HG02885 (cell line): ENCODE results near the gene SYT15B.
A peak's percentile ranks its signal among the peaks of the same experiment; 100 is the strongest.
"Not testable (repeated sequence)": the region's sequence is repeated elsewhere in the genome, so short reads cannot be mapped to it uniquely, and the experiment has no call there.

Source experiments
- ATAC-seq: cut with Tn5 transposase; IDR thresholded peaks from one replicate; pipeline ENCODE4 v1.9.1; 2021; ENCODE audit warnings: mild to moderate bottlenecking; ENCODE audit not compliant: unreplicated experiment, poor library complexity

The SYT15B gene

DNA sequence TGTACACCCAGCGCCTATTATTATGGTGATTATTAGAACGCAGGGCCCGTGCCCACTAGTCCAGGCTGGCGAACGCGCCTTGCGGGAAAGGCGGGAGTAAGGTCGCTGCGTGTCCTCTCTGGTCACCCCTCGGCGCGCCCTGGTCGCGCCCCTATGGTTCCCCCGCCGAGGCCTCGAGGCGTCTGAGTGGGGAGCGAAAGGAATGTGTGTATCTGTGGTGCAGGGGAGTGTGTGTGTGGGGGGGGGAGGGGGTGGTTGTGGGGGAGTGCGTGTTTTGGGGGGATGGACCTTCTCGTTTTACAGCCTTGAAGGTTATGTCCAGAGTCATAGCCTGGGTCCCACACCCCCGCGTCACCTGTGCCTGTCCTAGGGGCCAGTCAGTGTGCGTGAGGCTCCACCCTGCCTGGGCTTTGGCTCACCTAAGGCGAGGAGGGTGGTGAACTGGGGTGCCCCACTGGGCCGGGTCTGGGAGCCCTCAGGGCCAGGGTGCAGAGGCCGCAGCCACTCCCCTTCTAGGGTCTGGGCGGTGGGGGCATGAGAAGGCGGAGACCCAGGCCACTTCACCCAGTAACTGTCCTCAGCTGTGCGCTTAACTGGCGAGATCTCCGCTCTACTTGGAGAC, at the start of gene SYT15B:
Gene SYT15B, minus strand, starts transcription at position 39 of the 622 bp plus-strand sequence. CDS start 952 bp downstream, outside the sequence.
- ATAC-seq, result not testable (repeated sequence)

DNA sequence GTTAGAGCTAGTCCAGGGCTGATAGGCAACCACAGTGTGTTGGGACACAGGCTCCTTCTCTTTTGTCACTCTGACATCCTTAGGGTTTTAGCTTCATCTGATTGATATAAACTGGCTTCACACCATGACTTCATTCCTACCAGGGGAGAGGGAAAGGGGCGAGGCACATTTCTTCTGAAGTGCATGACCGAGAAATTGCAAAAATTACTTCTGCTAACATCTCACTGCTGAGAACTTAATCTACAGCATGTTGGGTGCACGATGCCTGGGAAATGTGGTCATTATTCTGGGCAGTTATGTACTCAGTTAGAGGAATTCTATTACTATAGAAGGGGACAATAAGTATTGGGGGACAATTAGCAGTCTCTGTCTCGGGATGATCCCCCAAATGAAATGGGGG, 16.2 kb upstream of the SYT15B start:
- not testable (repeated sequence) for ATAC-seq

DNA sequence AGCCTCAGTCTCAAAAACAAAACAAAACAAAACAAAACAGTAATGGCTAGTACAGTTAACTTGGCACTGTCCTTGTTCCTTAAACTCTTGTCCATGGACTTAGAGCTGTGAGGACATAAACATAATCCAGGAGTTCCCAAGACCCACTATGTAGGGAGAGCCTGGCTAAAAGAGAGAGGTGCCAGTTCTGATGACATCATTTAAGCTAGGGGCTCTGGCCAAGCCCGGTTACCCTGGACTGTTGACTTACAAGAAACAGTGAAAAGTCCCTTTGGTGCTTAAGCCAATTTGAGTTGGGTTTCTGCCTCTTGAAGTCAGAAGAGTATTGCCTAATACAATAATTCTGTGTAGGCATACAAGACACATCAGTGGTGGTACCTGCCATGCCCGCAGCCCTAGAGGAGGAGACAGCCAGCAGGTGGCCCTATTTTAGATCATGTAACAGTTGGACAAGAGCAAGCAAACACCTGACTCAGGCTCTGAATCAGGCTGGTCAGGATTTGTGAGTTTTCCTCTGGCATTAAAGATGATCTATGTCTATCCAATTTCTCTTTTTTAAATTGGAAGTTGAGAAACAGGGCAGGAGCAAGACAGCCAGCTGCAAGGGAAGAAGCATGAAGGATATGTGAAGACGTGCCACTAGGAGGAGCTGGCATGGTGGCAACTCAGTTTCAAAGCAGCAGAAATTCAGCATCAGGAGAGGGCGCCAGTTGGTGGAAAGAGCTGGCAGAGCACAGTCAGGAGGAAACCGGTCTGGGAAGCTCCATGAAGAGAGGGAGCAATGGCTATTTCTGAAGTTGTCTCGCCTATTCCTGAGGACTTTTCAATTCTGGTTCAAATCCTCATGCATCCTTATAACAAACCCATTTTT, 12.2 kb upstream of the SYT15B start:
- ATAC-seq, result not testable (repeated sequence)

DNA sequence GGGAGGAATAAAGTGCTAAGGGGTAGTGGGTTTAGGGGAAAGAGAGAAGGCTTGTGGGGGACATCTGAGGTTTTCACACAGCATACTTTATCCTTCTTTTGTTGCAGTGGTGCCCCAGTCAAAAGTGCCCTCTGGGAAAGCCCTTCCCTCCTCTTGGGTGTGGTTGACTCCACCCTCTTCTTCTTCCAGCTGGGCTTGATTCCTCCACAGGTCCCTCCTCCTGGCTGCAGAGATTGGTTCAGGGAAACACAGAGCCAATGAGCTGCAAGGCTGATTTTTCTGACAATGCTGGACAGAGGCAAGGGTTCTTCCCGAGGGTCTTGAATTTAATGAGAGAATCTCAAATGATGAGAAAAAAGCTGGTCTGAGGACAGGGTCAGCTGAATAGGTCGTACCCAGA, 7.4 kb upstream of the SYT15B start:
- ATAC-seq, result not testable (repeated sequence)

DNA sequence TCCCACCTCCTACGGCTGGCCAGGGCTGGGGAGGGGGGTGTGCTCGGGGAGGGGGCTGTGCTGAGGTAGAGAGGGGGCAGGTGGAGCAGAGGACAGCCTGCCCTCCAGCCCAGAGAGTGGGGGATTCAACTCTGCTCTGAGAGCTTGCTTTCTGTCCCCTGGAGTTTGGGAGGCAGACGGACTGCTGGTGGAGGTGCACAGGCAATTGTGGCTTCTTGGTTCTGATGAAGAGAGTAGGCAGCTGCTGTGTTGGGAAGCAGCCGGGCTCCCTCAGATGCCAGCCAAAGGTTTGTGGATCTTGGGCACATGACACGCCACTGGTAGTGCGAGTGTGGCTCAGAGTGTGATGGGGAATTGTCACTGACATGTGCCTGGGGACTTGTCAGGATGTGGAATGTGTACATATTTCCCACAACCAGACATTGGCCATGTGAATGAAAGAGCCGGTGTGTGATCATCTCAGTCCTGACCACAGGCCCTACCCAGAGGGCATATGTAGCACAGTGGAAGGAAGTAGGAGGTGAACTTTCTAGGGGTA, 5.3 kb upstream of the SYT15B start:
- not testable (repeated sequence) for ATAC-seq

DNA sequence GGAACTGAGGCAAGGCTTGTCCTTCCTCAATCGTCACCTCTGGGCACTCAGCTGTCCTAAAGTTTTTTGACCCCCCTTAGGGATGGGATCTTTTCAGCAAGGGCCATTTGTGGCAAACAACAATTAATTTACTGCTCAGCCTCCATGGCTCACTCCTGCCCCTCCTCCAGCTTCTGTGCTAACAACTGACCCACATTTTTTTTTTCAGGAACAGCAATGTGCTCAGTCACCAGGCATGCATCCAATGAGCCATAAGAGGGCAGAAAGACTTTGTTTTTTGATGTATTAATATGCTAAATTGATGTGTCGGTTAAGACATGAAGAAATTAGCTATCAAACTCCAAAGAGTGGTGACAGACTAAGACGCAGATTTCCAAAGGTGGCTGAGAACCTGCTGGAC, 4.7 kb upstream of the SYT15B start:
- ATAC-seq, result not testable (repeated sequence)

DNA sequence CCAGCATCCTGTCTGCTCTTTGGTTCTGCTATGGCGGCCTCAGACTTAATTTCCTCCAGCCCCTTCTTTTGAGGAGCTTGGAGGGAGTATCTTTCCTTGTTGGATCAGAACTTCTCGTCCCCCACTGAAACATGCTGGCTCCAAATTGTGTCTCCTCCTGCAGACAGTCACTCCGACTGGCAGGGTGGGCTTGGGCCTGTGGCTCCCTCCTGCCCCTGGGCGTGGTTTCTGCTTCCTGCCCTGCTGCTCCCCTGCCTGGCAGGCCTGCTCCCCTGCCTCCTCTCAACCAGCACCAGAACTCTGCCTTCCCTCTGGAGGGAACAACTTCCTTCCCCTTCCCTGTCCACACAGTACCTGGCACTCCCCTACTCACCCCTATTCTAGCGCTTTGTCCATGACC, 3.8 kb upstream of the SYT15B start:
- not testable (repeated sequence) for ATAC-seq

DNA sequence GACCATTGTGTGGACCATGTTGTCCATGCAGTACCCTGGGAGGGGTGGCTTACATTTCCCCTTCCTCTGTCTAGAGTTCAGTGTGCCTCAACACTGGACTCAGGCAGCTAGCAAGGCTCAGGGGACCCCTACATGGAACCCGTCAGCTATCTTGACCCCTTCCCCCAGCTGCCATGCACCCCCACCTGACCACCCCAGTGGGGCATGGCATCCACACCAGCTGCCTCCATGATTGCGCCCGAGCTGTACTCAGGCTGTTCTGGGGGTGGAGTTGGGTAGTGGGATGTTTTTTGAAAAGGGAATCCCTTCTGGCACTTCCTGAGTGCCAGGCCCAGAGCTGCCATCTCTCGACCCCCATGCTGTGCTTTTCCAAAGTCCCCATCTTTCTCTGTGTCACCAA, 1.8 kb upstream of the SYT15B start:
- ATAC-seq, result not testable (repeated sequence)

DNA sequence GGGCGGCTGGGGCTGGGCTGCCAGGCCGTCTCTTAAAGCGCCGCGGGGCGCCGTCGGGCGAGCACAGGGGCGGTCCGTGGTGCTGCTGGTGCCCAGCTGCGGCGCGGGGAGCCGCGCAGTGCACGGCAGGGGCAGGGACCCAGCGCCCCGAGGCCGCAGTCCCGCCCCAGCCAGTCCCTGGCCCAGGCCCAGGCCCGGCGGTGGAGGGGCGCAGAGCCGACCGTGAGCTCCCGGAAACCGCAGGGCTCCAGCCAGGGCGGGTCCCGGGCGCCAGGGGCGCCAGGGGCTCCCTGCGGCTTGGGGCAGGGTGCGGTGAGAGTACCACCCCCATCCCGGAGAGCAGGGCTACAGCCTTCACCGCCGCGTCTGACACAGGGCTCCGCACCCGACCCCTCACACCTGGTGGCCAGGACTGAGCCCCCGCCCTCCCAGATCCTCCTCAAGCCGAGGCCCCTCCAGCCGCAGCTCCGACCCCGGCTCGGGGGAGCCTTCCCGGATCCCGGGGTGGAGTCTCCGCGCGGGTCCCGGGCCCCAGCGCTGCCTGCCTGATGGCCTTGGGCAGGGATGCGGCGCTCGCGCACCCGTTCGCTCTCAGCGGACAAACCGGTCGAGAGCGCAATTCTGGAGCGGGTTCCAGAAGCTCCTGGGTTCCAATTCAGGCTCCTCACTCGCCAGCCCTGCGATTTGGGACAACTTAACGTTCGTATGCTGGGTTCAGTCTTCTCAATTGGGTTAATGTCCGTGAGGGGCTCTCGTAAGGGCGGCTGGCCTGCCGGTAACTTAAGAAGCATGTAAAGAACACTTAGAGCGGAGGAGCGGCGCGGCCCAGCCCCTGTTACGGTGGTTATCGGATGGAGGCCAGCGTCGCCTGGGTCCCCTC, 478 bp downstream of the SYT15B start:
- not testable (repeated sequence) for ATAC-seq

DNA sequence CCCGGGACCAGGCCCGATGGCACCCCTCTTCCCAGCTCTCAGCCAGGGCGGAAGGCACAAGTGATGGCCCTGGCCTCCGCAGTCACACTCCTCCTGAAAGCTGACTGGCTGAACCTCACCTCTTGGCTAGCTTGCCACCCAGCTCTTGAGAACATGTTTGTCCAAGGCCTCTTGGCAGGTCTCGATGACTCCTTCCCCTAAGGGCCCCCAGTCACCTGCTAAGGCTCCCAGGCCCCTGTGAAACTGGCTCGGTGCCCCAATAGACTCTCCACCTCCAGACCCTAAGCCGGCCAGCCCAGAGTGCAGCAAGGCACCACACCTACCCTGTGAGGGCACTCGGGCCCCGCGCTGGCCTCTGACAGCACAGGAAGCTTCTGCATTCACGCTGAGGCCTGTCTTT, 4.5 kb downstream of the SYT15B start:
- not testable (repeated sequence) for ATAC-seq

DNA sequence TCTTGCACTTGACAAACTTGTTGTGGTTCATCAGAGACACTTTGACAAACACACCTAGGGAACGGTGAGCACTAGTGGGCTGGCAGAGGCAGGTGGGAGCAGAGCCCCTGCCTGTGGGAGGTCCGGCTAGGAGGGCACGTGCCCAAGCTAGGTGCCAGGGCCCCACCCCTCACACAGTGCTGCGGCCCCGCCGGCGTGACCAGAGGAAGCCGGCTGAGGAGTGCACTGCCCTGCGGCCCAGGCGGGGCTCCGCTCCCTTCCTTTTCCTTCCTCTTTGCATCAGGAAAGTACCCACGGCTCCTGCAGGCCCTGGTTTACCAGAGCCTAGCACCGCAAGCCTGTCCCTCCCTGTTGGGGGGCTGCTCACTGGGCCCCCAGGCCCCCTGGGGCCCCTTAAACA, 7.2 kb downstream of the SYT15B start:
- not testable (repeated sequence) for ATAC-seq

DNA sequence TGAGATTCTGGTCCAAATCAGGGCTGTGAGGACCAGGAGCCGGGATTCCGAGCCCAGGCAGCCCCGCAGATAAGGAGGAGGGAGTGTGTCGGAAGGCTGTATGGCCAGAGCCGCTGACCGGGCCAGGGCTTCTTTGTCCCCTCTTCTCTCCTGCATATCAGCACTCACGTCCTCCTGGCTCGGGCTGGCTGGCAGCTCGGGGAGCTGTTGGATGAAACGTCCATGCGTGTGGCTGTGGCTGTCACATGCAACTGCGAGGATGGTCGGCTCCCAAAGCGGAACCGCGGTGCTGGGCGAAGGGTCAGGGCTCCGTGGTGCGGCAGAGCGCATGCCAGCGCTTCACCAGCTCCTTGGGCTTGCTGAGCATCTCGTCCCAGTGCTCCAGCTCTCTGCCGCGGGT, 9.5 kb downstream of the SYT15B start:
- ATAC-seq, result not testable (repeated sequence)

DNA sequence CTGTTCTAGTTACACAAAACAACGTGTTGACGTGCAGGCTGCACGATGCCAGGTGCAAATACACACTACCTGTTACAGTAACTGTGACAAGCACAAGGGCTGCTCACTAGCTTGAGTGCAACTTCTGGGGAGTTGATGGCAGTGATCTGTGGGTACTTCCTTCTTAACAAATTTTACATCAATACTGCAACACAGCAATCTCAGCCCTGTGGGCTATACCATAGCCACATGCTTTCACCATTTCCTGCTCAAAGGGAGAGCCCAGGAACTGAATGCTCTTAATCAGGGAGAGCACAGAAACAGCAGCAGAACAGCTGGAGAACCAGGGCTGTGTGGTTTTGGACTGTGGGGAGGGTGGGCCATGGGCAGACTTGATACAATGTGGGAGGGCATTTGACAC, 10.2 kb downstream of the SYT15B start:
- not testable (repeated sequence) for ATAC-seq

DNA sequence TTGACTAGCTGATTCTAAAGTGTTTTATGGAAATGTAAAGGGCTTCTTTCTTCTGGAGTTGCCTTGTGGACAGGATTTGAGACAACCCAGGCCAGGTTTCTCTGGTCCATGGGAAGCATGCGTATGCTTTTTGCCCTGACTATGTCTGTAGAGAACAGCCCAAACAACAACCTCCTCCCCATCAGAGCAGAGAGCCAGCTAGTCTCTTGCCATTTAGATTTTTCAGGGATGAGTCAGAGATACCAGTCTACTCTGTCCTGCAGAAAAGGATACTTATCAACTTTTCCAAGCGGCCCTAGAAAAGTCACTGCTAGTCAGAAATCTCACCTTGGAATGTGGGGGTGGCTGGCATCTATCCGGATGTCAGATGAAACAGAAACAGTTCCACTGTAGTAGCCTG, 11.6 kb downstream of the SYT15B start:
- not testable (repeated sequence) for ATAC-seq

DNA sequence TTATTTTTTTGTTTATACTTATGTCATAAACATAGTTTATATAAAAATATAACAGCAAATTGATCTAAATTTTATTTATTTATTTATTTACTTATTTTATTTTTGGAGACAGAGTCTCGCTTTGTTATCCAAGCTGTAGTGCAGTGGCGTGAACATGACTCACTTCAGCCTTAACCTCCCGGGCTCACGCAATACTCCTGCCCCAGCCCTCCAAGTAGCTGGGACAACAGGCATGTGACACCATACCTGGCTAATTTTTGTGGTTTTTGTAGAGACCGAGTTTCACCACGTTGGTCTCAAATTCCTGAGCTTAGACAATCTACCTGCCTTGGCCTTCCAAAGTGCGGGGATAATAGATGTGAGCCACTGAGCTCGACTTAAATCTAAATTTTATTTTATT, 13.0 kb downstream of the SYT15B start:
- ATAC-seq, result not testable (repeated sequence)

DNA sequence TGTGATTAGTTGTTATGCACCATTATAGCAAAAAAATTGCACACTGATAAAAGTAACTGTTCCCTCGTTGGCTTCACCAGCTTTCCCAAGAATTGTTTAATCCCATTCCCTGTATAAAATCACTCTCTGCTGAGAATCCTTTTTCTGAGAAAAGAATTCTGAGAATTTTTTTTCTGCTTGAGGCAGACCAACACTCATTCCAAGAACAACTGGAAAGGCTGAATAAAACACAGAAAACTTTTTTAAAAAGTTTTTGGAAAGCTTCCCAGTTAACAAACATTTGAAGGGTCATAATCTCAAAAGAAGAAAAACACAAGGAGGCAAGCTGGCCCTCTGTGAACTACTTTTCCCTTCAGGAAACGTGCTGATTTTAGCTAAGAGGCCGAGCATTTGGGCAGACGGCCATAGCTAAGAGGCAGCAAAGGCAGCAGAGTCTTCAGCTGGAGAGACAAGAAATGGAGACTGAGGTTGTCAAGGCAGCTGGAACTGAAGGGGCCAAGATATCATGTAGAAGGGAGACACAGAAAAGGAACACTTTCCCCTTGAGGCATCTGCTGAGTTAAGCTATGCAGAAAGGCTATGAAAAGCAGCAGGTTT, 16.5 kb downstream of the SYT15B start:
- not testable (repeated sequence) for ATAC-seq

DNA sequence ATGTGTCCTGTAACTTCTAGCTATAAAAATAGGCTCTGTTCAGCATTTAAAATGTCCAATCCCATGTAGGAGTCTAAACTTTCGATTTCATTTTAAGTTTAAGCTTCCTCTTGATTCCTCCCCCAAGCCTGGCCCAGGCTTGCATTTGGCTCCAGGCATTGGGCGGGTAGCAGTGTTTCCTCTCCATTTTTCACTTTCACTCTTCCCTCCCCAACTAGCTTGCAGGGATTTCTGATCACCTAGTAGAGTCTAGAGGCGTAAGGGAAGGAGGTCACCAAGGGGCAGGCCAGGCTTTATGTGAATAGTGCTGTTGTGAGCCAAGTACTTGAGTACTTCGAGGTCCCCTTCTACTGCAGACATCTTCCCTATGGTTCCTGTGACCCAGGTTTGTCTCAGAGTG, 18.5 kb downstream of the SYT15B start:
- ATAC-seq, result not testable (repeated sequence)

DNA sequence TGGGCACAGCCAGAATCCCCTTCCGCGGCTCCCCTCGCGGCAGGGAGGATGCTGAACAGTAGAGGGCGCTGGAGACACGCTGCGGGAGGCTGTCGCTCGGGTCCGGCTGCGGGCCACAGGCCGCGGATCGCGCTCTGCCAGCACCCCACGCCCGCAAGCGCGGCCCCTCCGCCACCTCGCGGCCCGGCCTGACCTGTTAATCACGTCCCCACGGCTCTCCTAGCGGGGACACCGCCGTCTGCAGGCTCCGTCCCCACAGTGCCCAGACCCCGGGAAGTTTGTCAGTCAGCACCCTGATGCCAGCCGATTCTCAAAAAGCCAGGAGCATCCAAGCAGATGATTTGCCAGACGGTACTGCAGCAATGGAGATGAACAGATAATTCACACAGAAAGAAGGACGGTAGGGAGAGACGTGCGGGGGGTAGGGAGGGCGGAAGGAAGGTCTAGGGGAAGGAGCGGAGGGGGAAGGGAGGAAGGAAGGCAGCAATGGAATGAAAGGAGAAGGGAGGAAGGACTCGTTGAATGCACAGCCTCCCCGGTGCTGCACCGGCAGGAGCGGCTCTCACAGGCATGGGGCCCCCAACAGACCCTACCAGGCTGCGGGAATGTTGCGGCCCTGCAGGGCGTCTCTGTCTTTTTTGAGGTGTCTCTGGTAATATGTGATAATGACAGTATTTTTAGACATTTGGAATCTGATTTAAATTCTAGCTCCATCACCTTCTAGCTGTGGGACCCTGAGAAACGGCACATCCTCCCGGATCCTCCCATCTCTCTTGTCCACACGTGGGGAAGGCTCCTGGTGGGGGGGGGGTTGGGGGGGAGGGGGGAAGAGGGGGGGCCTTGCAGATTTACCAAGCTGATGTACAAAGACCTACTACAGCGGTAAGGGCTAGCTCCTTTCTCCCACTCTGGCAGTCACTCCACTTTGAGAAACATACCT, 19.5 kb downstream of the SYT15B start:
- peak; percentile 88 for ATAC-seq

DNA sequence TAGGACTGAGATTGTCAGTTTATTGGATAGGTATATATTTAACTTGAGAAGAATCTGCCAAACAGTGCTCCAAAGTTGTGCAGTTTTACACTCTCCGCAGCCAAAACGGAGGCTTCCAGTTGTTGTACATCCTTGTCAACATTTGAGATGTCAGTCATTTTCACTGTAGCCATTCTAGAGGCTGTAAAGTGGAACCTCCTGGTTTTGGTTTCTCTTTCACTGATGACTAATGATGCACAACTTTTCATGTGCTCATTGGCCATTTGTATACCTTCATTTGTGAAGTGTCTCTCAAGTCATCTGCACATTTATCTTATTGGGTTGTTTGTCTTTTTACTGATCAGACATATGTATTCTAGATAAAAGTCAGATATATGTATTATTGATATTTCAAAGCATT, 22.5 kb downstream of the SYT15B start:
- peak; percentile 63 for ATAC-seq
